HEK293 (cell line): ENCODE data around the gene MND1.

Source experiments
- BCL6B ChIP-seq: fragments of 450-650 bp; formaldehyde crosslinking; IDR thresholded peaks from 2 replicates; pipeline ENCODE4 v1.5.1; 2017; ENCODE audit warnings: missing biosample characterization, missing genetic modification characterization
- ELK4 ChIP-seq: IDR thresholded peaks from 2 replicates; pipeline ENCODE4 v1.6.1; 2011; ENCODE audit warnings: mild to moderate bottlenecking, low read depth, low read length, borderline replicate concordance
- KLF17 ChIP-seq: fragments of 450-650 bp; formaldehyde crosslinking; IDR thresholded peaks from 2 replicates; pipeline ENCODE4 v1.5.1; 2016; ENCODE audit warnings: missing biosample characterization, missing genetic modification characterization
- PRDM1 ChIP-seq: fragments of 450-650 bp; formaldehyde crosslinking; IDR thresholded peaks from 2 replicates; pipeline ENCODE4; 2016; ENCODE audit warnings: missing biosample characterization, missing genetic modification characterization
- SCRT1 ChIP-seq: fragments of 450-650 bp; formaldehyde crosslinking; IDR thresholded peaks from 2 replicates; pipeline ENCODE4 v1.5.1; 2016; ENCODE audit warnings: missing biosample characterization, missing genetic modification characterization, borderline replicate concordance
- YY1 ChIP-seq: fragments of 450-650 bp; formaldehyde crosslinking; IDR thresholded peaks from 2 replicates; pipeline ENCODE4 v1.5.1; 2018; ENCODE audit warnings: missing biosample characterization, missing genetic modification characterization
- ZBTB1 ChIP-seq: fragments of 450-650 bp; formaldehyde crosslinking; IDR thresholded peaks from 2 replicates; pipeline ENCODE4 v1.5.1; 2016; ENCODE audit warnings: missing biosample characterization, missing genetic modification characterization
- ZBTB20 ChIP-seq: fragments of 450-650 bp; formaldehyde crosslinking; IDR thresholded peaks from 2 replicates; pipeline ENCODE4 v1.5.1; 2016; ENCODE audit warnings: missing biosample characterization, missing genetic modification characterization
- ZBTB21 ChIP-seq: fragments of 450-650 bp; formaldehyde crosslinking; IDR thresholded peaks from 2 replicates; pipeline ENCODE4 v1.5.1; 2017; ENCODE audit warnings: missing biosample characterization, missing genetic modification characterization
- ZBTB44 ChIP-seq: fragments of 450-650 bp; IDR thresholded peaks from 2 replicates; pipeline ENCODE4 v1.5.1; 2018; ENCODE audit warnings: missing biosample characterization, mild to moderate bottlenecking, missing genetic modification characterization
- ZBTB48 ChIP-seq: fragments of 450-650 bp; formaldehyde crosslinking; IDR thresholded peaks from 2 replicates; pipeline ENCODE4 v1.5.1; 2016; ENCODE audit warnings: missing biosample characterization, missing genetic modification characterization
- ZNF112 ChIP-seq: fragments of 450-650 bp; formaldehyde crosslinking; IDR thresholded peaks from 2 replicates; pipeline ENCODE4 v1.5.0; 2017; ENCODE audit warnings: missing biosample characterization, missing genetic modification characterization
- ZNF114 ChIP-seq: fragments of 450-650 bp; formaldehyde crosslinking; IDR thresholded peaks from 2 replicates; pipeline ENCODE4 v1.5.0; 2017; ENCODE audit warnings: missing biosample characterization, missing genetic modification characterization
- ZNF16 ChIP-seq: fragments of 450-650 bp; formaldehyde crosslinking; IDR thresholded peaks from 2 replicates; pipeline ENCODE4 v1.5.1; 2016; ENCODE audit warnings: low read depth, missing biosample characterization, missing genetic modification characterization
- ZNF174 ChIP-seq: fragments of 450-650 bp; formaldehyde crosslinking; IDR thresholded peaks from 2 replicates; pipeline ENCODE4 v1.5.0; 2017; ENCODE audit warnings: missing biosample characterization, mild to moderate bottlenecking, missing genetic modification characterization
- ZNF239 ChIP-seq: fragments of 450-650 bp; formaldehyde crosslinking; IDR thresholded peaks from 2 replicates; pipeline ENCODE4 v1.5.1; 2016; ENCODE audit warnings: missing biosample characterization, missing genetic modification characterization
- ZNF266 ChIP-seq: fragments of 450-650 bp; formaldehyde crosslinking; IDR thresholded peaks from 2 replicates; pipeline ENCODE4 v1.5.1; 2016; ENCODE audit warnings: missing biosample characterization, missing genetic modification characterization, low read depth
- ZNF335 ChIP-seq: fragments of 450-650 bp; formaldehyde crosslinking; conservative IDR thresholded peaks from 2 replicates; pipeline ENCODE4 v1.5.1; 2016; ENCODE audit warnings: missing biosample characterization, missing genetic modification characterization
- ZNF354C ChIP-seq: fragments of 450-650 bp; formaldehyde crosslinking; IDR thresholded peaks from 2 replicates; pipeline ENCODE4 v1.5.1; 2016; ENCODE audit warnings: missing biosample characterization, missing genetic modification characterization, low read depth, borderline replicate concordance
- ZNF394 ChIP-seq: fragments of 450-650 bp; formaldehyde crosslinking; IDR thresholded peaks from 2 replicates; pipeline ENCODE4 v1.5.1; 2016; ENCODE audit warnings: missing biosample characterization, missing genetic modification characterization, mild to moderate bottlenecking, moderate library complexity, borderline replicate concordance
- ZNF426 ChIP-seq: fragments of 450-650 bp; formaldehyde crosslinking; IDR thresholded peaks from 2 replicates; pipeline ENCODE4 v1.5.1; 2017; ENCODE audit warnings: missing biosample characterization, missing genetic modification characterization, mild to moderate bottlenecking, inconsistent platforms, moderate library complexity
- ZNF449 ChIP-seq: fragments of 450-650 bp; formaldehyde crosslinking; IDR thresholded peaks from 2 replicates; pipeline ENCODE4 v1.5.1; 2017; ENCODE audit warnings: missing biosample characterization, mild to moderate bottlenecking, missing genetic modification characterization, moderate library complexity
- ZNF530 ChIP-seq: fragments of 450-650 bp; formaldehyde crosslinking; IDR thresholded peaks from 2 replicates; pipeline ENCODE4 v1.5.1; 2016; ENCODE audit warnings: low read depth, missing biosample characterization, missing genetic modification characterization
- ZNF580 ChIP-seq: fragments of 450-650 bp; formaldehyde crosslinking; IDR thresholded peaks from 2 replicates; pipeline ENCODE4 v1.5.1; 2016; ENCODE audit warnings: missing biosample characterization, missing genetic modification characterization
- ZNF600 ChIP-seq: fragments of 450-650 bp; formaldehyde crosslinking; IDR thresholded peaks from 2 replicates; pipeline ENCODE4 v1.5.1; 2016; ENCODE audit warnings: missing biosample characterization, missing genetic modification characterization
- ZNF670 ChIP-seq: fragments of 450-650 bp; formaldehyde crosslinking; IDR thresholded peaks from 2 replicates; pipeline ENCODE4 v1.5.1; 2016; ENCODE audit warnings: missing biosample characterization, missing genetic modification characterization, low read depth
- ZNF704 ChIP-seq: fragments of 450-650 bp; formaldehyde crosslinking; IDR thresholded peaks from 2 replicates; pipeline ENCODE4 v1.5.1; 2016; ENCODE audit warnings: missing biosample characterization, missing genetic modification characterization
- ZSCAN23 ChIP-seq: fragments of 450-650 bp; formaldehyde crosslinking; IDR thresholded peaks from 2 replicates; pipeline ENCODE4 v1.5.1; 2016; ENCODE audit warnings: missing biosample characterization, missing genetic modification characterization
- ZSCAN4 ChIP-seq: fragments of 450-650 bp; formaldehyde crosslinking; IDR thresholded peaks from 2 replicates; pipeline ENCODE4 v1.5.1; 2017; ENCODE audit warnings: missing biosample characterization, missing genetic modification characterization

Gene MND1

GRCh38 chr4:153448003-153448731 is 103.7 kb downstream of the MND1 start (continued):
- TF ChIP-seq ELK4 (no peak), BCL6B (tag by site-specific recombination) (no peak), ZNF335 (tag by site-specific recombination) (peak; percentile 50), ZNF354C (tag by site-specific recombination) (no peak), ZNF266 (tag by site-specific recombination) (no peak), ZBTB1 (no peak), ZSCAN23 (no peak), ZBTB21 (no peak), ZNF580 (tag by site-specific recombination) (no peak), ZNF239 (tag by site-specific recombination) (no peak), ZBTB48 (tag by site-specific recombination) (no peak), KLF17 (no peak), ZNF670 (tag by site-specific recombination) (no peak), ZNF112 (no peak), YY1 (tag by site-specific recombination) (no peak), ZNF394 (tag by site-specific recombination) (no peak), ZNF426 (no peak), ZBTB20 (tag by site-specific recombination) (peak; percentile 24; the same call in 1 of the 2 replicates), ZNF174 (tag by site-specific recombination) (no peak), ZNF449 (tag by site-specific recombination) (no peak), SCRT1 (tag by site-specific recombination) (no peak; the same call in 1 of the 2 replicates), ZNF16 (tag by site-specific recombination) (no peak), ZSCAN4 (tag by site-specific recombination) (no peak), ZNF704 (tag by site-specific recombination) (no peak), PRDM1 (tag by site-specific recombination) (no peak), ZNF114 (tag by site-specific recombination) (no peak), ZNF600 (tag by site-specific recombination) (peak; percentile 71; the same call in 1 of the 2 replicates), ZBTB44 (0 out of 2 replicates have a peak, but pooled peaks have one; percentile 0), ZNF530 (tag by site-specific recombination) (no peak)
